ENCODE measurements around the gene LIMK2.
A peak's percentile ranks its signal among the peaks of the same experiment; 100 is the strongest.
"Not testable (repeated sequence)": the region's sequence is repeated elsewhere in the genome, so short reads cannot be mapped to it uniquely, and the experiment has no call there.

LIMK2 gene

DNA sequence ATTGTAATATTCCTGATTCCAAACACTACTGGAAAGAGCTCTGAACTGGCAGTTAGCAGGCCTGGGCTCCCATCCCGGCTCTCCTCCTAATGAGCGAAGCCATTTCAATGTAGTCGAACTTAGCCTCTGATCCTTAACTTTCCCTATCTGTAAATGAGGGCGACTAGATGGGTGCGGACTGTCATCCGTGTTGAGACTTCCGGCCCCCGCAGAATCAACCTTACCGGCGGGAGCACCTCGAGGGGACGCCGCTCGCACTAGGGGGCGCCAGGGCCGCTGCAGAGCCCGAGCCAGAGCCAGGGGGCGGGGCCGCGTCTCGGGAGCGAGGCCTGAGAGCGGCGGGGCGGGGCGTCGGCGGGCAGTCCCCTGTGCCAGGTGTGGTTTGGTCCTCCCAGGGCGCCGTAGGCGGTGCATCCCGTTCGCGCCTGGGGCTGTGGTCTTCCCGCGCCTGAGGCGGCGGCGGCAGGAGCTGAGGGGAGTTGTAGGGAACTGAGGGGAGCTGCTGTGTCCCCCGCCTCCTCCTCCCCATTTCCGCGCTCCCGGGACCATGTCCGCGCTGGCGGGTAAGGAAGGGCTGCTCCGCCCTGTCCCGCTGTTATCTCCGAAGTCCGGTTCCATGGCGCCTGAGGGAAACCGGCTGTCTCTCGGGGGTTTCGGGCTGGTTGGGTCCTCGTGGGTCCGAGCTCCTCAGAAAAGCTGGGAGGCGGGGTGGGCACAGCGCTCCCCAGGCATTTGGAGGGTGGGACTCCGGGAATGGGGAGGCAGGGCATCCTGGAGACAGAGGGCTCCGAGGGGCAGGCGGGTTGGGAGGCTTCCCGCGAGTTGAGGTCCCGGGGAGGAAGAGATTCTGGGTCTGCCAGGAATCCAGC, at the start of gene LIMK2:
Gene LIMK2 (plus strand): TSS at position 437 of the 869 bp plus-strand sequence. CDS start 111 bp downstream, at position 548.
- DNase-seq (ENCODE audit: low read depth), result peak; percentile 94

DNA sequence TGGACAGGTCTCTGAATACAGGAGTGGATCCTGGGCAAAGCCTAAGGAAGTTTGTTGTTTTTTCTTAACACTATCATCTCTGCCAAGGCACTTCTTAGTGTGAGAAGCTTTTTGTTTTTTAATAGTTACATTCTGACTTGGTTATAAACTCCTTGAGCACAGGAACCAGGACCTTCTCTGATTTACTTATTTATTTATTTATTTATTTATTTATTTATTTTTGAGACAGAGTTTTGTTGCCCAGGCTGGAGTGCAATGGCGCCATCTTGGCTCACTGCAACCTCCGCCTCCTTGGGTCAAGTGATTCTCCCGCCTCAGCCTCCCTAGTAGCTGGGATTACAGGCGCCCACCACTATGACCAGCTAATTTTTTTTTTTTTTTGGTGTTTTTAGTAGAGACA, 41.1 kb upstream of the LIMK2 start:
- no peak for DNase-seq (ENCODE audit: low read depth)

DNA sequence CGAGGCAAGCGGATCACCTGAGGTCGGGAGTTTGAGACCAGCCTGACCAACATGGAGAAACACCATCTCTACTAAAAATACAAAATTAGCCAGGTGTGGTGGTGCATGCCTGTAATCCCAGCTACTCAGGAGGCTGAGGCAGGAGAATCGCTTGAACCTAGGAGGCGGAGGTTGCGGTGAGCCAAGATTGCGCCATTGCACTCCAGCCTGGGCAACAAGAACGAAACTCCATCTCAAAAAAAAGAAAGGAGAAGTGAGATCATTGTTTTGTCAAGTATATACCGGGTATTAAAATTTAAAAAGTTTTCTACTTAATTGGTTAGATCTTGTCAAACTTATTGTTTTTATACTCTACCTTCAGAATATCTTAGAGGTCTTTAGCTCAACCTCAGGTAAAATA, 40.4 kb upstream of the LIMK2 start:
- not testable (repeated sequence) for DNase-seq (ENCODE audit: low read depth)

DNA sequence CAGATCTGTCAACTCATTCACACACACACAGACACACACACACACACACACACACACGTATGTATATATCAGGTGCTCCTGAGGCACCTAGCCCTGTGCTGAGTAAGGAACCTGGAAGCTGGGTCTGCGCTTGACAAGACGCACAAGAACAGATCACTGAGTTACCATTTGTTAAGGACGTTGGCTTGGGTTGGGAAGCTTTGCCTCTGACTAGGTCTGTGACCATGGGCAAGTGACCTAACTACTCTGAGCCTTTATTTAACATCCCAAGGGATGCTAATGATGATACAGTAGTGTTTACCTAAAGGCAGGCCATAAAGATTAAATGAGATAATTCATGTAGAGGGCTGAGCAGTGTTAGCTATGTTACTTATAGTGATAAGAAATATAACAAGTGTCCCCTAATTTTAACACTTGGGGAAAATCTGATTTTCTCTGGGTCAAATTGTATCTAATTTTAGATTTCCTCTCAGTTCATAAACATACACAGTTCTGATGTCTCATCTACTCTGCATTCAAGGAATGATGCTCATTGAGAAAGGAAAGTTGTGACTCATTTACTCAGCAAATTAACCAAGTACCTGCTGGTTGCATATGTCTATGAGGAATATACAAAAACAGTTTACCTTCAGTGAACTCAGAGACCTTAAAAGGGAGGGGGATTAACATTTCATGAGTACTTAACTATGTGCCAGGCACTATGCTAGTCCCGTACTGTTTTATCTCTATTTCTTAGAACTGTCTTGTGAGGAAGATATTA, 38.5 kb upstream of the LIMK2 start:
- no peak for DNase-seq (ENCODE audit: low read depth)

DNA sequence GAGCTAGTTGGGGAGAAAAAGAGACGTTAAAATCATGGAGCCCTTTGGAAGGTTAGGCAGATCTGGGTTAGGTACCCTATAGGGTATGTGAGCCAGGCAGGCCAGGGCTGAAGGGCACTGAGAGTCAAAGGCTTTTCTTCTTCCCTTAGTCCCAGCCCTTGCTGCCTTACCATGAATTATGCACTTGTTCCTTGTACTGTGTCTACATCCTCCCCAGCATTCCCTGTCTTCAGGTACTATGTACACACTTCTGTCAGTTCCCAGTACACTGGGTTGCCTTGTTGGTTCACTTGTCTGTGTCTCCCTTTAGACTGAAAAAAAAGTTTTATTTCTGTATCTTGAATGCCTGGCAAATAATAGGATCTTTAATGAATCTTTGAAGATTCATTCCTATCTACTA, 35.2 kb upstream of the LIMK2 start:
- no peak for DNase-seq (ENCODE audit: low read depth)

DNA sequence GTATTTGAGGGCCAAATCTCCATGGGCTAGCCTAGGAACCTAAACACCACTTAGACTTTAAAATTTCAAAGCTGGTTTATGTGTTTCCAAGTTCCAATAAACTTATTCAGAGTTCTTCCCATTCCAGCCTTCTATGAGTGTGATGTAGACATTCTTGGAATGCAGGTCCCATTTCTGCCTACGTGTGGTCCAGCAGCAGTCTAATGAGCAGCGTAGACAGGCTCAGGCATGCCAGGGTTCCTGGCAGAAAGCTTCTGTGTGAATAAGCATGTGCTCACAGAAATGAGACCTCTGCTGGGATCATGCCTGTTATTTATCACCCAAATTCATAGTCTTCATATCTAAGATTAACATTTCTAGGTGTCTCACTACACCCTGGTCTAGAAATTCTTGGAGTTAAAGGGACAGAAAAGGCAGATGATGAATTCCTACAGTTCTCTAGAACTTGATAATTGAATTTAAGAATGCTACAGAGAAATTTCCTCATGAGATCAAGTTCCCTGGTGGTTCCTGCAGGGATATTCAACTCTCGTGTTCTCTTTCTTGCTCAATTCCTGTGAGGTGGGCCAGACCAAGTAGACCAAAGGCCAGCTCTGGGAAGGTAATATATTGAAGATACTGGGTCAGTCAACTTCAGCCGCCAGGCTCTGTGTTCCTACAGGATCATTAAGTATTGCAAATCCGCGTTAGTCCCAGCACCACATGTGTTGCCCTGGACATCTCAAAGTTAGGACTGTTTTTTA, 34.5 kb upstream of the LIMK2 start:
- no peak for DNase-seq (ENCODE audit: low read depth)

DNA sequence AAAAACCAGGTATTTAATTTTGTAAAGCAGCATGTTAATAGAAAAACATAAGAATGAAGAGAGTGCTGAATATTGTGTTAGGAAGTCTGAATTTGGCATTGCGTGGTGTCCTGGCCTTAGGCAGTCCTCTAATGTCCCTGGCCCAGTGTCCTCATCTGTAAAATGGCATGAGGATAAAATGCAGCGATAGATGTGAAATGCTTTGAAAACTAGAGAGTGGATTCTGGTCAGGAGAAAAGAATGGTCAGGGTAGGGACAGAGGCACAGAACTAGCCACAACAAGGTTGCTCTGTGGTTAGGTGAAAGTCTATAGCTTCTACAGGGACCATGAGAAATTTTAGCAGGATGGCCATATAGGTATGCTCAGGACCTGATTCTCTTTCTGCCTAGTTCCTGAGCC, 33.2 kb upstream of the LIMK2 start:
- no peak for DNase-seq (ENCODE audit: low read depth)

DNA sequence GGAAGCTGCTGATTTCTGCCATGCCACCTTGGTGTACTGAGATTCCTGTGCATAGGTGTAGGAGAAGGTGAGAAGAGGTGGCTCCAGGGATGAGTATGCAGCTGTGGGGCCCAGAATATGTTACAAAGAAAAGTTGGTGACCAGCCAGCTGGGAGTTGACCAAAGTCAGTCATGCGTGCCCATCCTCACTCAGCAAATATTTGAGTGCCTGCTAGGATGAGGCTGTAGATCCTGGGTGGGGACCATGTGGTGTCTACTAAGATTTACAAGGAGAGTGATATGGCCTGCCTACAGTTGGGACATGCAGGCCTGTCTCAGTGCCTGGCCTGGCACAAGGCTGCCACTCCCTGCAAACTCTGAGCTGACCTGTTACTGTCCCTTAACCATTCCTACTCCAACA, 32.8 kb upstream of the LIMK2 start:
- DNase-seq (ENCODE audit: low read depth), result no peak

DNA sequence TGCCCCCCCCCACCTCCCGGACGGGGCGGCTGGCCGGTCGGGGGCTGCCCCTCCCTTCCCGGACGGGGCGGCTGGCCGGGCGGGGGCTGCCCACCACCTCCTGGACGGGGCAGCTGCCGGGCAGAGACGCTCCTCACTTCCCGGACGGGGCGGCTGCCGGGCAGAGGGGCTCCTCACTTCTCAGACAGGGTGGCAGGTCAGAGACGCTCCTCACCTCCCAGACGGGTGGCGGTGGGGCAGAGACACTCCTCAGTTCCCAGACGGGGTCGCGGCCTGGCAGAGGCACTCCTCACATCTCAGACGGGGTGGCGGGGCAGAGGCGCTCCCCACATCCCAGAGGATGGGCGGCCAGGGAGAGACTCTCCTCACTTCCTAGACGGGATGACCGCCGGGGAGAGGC, 28.1 kb upstream of the LIMK2 start:
- DNase-seq (ENCODE audit: low read depth), result no peak

DNA sequence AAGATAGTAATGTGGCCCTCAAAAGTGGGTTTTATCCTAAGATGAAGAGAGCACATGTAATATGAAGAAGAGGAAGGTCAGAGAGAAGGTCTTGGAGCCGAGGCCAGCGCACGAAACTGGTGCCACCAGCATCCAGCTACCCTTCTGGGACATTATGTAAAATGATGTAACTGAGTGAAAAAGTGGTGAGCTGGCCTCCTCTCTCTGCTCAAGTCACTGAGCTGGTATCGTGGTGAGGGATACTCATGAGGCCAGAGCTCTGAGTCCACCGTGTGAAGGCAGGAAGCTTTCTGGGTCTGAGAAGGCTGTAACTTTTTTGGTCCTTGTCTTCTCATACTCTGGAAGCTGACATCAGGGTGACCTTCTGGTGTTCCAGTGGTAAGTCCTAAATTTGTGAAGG, 27.0 kb upstream of the LIMK2 start:
- DNase-seq (ENCODE audit: low read depth), result no peak

DNA sequence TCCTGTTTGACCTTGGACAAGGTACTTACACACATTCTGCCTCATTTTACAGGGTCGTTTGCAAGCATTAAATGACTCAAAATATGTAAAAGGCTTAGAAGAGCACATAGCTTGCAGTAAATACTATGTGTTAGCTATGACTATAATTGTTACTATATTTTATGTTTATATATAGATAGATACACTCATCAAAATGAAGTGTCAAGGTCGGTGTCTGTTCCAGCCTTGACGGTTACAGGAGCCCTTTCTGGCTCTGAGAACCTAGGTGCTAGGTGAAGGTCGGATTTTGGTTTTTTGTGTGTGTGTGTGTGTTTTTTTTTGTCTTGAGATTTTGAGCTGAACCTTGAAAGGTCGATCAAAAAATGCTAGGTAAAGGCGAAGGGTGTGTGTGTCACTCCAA, 24.5 kb upstream of the LIMK2 start:
- DNase-seq (ENCODE audit: low read depth), result no peak

DNA sequence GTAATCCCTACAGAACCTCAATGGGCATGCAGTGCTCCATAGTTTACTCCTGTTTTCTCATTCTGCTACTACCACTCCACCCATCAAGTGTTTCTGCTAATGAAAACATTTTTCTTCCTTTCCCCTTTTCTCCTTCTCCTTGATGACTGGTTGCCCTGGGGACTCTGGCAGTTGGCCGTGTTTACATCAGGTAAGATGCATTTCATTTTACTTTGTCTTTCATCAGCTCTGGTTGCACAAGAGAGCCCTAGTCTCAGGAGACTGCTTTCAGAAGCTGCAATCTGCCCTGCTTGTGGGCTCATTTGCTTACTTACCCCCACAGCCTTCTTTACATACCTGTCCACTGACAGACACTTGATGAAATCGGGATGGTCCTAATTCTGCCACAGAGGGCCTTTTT, 19.6 kb upstream of the LIMK2 start:
- no peak for DNase-seq (ENCODE audit: low read depth)

DNA sequence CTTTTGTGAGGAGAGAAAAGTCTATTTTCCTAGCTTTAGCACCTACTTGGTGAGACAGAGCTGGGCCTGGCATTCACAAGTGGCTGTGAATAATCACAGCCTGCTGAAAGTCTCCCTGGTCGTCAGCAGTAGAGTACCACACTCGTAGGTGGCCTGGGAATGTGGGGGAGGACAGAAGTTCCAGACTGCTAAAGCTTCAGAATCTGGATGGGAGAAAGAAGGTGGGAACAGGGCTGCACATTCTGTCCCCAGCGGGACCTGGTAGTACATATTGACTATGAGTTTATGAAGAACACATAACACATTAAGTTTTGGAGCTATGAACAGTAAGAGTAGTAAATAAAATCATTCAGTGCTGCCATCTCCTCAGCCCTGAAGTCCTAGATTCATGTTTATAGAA, 19.0 kb upstream of the LIMK2 start:
- no peak for DNase-seq (ENCODE audit: low read depth)

DNA sequence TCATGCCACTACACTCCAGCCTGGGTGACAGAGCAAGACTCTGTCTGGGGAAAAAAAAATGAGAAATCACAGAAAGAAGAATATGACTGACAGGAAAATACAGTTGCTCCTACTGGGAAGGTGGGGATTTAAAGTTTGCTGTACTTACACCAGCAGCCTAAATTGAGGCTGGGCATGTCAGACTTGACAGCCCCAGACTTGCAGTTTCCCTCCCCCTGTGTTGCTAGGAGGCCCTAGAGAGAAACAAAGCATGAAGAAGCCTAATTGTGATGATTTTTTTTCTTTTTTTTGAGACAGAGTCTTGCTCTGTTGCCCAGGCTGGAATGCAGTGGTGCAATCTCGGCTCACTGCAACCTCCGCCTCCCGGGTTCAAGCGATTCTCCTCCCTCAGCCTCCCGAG, 17.4 kb upstream of the LIMK2 start:
- DNase-seq (ENCODE audit: low read depth), result not testable (repeated sequence)

DNA sequence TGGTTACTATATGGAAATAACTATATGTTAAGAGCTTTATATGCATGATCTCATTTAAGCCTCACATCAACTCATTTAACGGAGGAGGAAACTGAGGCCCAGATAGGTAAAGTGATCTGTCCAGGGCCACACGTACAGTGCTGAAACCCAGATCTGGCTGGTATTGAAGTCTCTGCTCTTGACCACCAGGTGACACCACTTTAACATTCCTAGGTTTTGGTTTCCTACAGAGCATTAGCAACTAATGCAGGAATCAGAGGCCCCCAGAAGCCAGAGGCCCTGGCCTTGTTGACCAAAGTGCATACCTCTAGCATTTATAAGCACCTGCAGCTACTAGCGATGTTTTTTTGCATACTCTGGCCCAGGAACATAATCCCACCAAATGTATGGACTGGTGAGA, 12.9 kb upstream of the LIMK2 start:
- DNase-seq (ENCODE audit: low read depth), result no peak

DNA sequence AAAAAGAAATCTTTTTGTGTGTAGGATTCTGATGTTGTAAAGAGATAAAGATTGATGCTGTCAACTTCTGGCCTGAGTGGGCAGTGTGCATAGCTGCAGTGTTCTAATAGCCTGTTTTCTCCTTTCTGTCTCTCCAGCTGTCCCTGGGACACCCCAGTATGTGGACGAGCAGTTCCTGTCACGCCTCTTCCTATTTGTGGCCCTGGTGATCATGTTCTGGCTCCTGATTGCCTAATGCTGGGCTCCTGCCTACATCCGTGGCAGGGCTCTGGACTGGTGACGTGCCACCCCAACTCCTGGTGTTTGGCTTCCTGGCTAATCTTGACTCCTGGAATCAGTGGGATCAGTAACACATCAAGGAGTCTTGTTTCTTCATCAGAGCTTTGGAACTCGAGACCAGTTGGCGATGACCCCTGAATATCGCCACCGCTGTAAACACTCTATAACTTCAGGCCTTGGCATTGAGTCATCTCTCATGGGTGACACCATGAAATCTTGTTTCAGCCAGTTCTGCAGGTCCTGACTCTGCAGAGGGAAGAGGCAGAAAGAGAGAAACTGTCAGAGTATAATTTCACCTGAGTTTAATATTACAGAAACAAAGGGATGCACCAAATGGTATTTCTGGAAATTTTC, 7.6 kb upstream of the LIMK2 start:
- not testable (repeated sequence) for DNase-seq (ENCODE audit: low read depth)

DNA sequence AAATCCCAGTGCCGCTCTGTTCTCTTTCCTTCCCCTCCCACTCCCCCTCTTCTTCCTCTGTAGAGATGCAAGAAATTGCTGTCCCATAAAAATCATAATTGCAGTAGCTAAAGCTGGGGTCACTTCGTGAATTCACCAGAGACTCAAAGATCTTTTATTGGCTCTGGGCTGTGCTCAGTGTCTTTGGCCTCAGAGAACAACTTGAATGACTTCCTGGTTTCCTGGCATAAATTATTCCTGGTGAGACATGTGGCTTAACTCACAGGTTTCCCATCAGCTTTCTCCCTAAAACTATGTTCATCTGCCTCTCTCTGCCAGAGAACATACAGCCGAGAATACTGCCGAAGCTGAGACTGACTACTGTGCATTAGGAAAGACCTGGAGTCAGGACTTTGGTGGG, 7.0 kb upstream of the LIMK2 start:
- not testable (repeated sequence) for DNase-seq (ENCODE audit: low read depth)

DNA sequence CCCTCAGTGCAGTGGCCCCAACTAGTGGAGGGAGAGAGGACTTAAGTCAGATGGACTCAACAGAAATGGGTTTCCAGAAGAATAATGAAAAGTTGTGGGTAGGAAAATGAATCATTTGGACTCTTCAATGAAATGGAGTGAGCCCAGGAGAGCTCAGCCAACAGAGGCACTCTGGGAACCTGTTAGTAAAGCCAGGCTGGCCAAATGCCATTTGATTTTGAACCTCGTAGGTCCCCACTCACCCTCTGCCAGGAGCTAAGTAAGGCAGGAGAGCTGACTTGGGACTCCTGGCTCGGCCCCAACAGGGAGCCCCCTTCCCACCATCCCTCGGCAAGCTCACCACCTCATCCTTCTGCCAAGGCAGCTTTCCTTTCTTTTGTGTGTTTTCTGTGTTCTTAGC, 5.6 kb upstream of the LIMK2 start:
- not testable (repeated sequence) for DNase-seq (ENCODE audit: low read depth)

DNA sequence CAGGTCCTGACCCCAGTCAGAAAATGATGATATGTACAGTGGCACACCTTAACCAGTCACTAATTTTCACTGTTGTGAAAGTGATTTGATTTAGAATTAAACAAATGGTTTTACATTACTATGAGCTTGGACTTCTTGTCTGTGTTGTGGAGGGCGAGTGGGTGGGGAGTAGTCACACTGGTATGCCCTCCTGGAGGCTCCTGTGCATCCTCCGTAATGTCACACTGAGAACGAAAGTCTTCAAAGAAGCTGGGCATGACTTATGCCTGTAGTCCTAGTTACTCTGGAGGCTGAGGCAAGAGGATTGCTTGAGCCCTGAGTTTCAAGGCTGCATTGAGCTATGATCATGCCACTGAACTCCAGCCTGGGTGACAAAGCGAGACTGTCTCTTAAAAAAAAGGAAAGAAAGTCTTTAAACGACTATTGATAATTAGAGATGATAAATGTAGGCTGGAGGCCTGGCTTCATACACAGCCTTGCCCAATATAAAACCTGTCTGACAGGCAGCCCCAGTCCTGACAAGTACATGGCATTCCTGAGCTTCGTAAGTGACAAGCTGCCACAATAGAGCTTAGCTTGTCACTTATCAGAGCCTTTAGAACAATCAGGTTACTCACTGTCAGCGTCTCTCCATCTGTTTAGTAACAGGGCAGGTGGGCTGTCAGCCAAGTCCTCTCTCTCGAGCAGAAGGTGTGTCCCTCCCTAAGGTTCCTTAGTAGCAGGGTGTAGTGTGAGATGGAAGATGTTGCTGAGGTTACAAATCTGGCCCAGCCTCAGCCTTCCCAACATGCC, 5.0 kb upstream of the LIMK2 start:
- no peak for DNase-seq (ENCODE audit: low read depth)

DNA sequence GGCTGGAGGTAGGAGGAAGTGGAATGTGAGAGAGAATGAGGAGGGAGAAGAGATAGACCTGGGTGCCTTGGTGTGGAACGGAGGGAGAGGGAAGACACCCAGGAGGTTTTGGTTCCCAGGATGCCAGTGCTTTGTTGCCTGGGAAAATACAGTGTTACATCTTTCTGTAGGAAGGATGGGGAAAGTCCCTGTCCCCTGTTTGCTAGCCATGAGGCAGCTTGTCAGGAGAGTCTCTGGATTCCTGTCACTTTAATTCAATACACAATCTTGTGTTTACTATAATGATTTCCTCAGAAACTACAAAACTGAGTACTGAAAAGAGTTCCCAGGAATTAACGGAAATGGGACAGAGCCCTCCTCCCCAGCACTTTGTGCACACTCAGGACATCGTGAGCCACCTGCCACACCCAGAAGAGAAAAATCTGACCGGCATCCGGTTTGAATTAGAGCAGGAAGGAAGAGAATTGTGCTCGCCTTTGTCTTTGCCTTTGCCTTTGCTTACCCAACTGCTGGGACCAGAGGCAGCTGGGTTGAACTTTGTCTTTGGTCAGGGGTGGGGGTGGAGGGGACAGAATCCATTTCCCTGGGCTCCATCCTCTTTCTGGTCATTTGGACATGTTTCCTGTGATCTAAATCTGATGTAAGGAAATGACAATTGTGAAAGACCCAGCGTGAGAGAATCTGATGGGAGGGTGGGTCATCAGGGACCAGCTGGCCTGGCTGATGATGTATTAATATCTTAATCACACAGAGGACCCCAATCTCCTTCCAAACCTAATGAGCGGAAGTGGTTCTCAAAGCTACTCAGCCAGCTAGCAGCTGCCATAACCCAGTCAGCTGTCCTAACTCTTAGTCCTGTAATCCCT, 1.3 kb upstream of the LIMK2 start:
- DNase-seq (ENCODE audit: low read depth), result no peak
